Astrocyte (in vitro differentiated cells and primary cell): ENCODE measurements around the gene ASCC3. TPM values are rescaled to one million over a fixed set of nuclear protein-coding genes. Genes with fewer than 3 reads are reported as not detected.

Source experiments
- DNase-seq: peaks from one replicate; pipeline ENCODE4 v3.0.0-alpha.2; 2010; ENCODE audit warnings: low read depth
- FAIRE-seq: peaks from 2 replicates; lab custom pipeline; 2011; peaks lifted over from hg19 to GRCh38; lab: Jason Lieb, UNC
- H2AFZ ChIP-seq: 2 replicates; pipeline ENCODE4 v1.6.0; 2012; ENCODE audit warnings: low read depth, low read length, inconsistent platforms
- H3K27ac ChIP-seq: 2 replicates; pipeline ENCODE4 v1.5.1; 2011; ENCODE audit warnings: low read depth, low read length, inconsistent platforms
- H3K27me3 ChIP-seq: 2 replicates; pipeline ENCODE4 v1.6.0; 2011; ENCODE audit warnings: low read length, inconsistent platforms; ENCODE audit not compliant: insufficient read depth
- H3K36me3 ChIP-seq: 2 replicates; pipeline ENCODE4 v1.5.1; 2011; ENCODE audit warnings: low read length, inconsistent platforms; ENCODE audit not compliant: insufficient read depth
- H3K4me1 ChIP-seq: 2 replicates; pipeline ENCODE4 v1.5.1; 2011; ENCODE audit warnings: low read length, inconsistent platforms; ENCODE audit not compliant: insufficient read depth
- H3K4me2 ChIP-seq: 2 replicates; pipeline ENCODE4 v1.6.0; 2012; ENCODE audit warnings: low read length, inconsistent platforms
- H3K4me3 ChIP-seq: 2 replicates; pipeline ENCODE4 v1.5.1; 2011; ENCODE audit warnings: low read depth, mild to moderate bottlenecking, low read length, inconsistent platforms; ENCODE audit not compliant: insufficient read depth
- H3K79me2 ChIP-seq: 2 replicates; pipeline ENCODE4 v1.6.0; 2012; ENCODE audit warnings: mild to moderate bottlenecking, low read length, inconsistent platforms; ENCODE audit not compliant: insufficient read depth
- H3K9ac ChIP-seq: 2 replicates; pipeline ENCODE4 v1.6.0; 2012; ENCODE audit warnings: mild to moderate bottlenecking, low read length, inconsistent platforms
- H3K9me3 ChIP-seq: 2 replicates; pipeline ENCODE4 v1.5.1; 2012; ENCODE audit warnings: low read depth, mild to moderate bottlenecking, low read length, inconsistent platforms; ENCODE audit not compliant: insufficient read depth
- H4K20me1 ChIP-seq: 2 replicates; pipeline ENCODE4 v1.6.0; 2012; ENCODE audit warnings: low read length, inconsistent platforms; ENCODE audit not compliant: insufficient read depth
- H3K27ac Mint-ChIP-seq: one replicate; pipeline ENCODE4 v1.8.0; 2021; ENCODE audit warnings: mild to moderate bottlenecking, mixed read lengths; ENCODE audit not compliant: unreplicated experiment
- H3K27me3 Mint-ChIP-seq: one replicate; pipeline ENCODE4 v1.8.0; 2021; ENCODE audit warnings: low read depth, mixed read lengths; ENCODE audit not compliant: unreplicated experiment
- H3K36me3 Mint-ChIP-seq: one replicate; pipeline ENCODE4 v1.8.0; 2021; ENCODE audit warnings: low read depth, mixed read lengths; ENCODE audit not compliant: unreplicated experiment
- H3K4me1 Mint-ChIP-seq: one replicate; pipeline ENCODE4 v1.8.0; 2021; ENCODE audit warnings: low read depth, mixed read lengths; ENCODE audit not compliant: unreplicated experiment
- H3K4me3 Mint-ChIP-seq: one replicate; pipeline ENCODE4 v1.8.0; 2021; ENCODE audit warnings: mild to moderate bottlenecking, moderate library complexity, mixed read lengths; ENCODE audit not compliant: unreplicated experiment
- H3K9me3 Mint-ChIP-seq: one replicate; pipeline ENCODE4 v1.8.0; 2021; ENCODE audit warnings: mild to moderate bottlenecking, mixed read lengths; ENCODE audit not compliant: unreplicated experiment
- EZH2 ChIP-seq: IDR thresholded peaks from 2 replicates; pipeline ENCODE4 v1.6.1; 2012; ENCODE audit warnings: mild to moderate bottlenecking, low read length, inconsistent platforms; ENCODE audit not compliant: insufficient read depth
- total RNA-seq: library from RNA; stranded (reverse); gene quantifications from 2 replicates; pipeline ENCODE4 v1.2.1, GENCODE V29; 2021
- TF ChIP-seq, protein P1 (sequence below): IDR thresholded peaks from 2 replicates; pipeline ENCODE4 v1.5.1; 2011; ENCODE audit warnings: low read depth, mild to moderate bottlenecking, inconsistent platforms, low read length, moderate library complexity; ENCODE audit not compliant: insufficient read depth

Gene ASCC3
- total RNA-seq, 1 donor from 2014 or later = 138 TPM

DNA sequence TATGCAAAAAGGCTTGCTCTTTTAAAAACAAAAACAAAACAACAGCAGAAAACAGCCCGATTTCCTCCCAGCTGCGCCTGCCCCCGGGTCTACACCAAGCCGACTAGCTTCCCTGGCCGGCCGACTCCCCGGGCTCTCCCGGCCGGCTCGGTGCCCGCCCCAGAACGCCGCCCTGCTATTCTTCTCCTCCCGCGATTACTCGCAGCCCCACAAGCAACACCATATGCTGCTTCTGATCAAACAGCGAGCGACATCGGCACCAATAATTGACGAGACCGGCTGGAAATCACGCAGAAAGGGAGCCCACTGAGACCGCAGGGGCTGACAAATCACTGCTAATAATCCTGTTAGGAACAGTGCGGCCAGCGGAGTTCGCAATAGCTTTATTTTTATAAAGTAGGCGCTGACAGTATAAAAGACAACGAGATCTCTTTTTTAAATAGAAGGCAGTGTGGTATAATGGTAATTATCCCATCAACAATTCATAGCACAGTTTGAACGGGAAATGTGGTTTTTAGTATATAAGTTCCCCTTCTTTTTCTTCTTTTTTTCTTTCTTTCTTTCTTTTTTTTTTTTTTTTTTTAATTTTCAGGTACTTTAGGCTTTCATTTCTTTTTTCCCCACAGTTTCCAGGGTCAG lies 419.7 kb downstream of the ASCC3 start:
- Mint-ChIP-seq H3K4me1 (no peaks in the 10 kb centered on the region), H3K27ac (no peak overlapping the region), H3K36me3 (peaks cover 2% of the 10 kb centered on the region), H3K4me3 (peak overlapping the region; percentile 62), H3K27me3 (peaks cover 75% of the 10 kb centered on the region), H3K9me3 (peaks cover 11% of the 10 kb centered on the region)
- no peak for DNase-seq
- no peak for FAIRE-seq
- Histone ChIP-seq H4K20me1 (peaks cover 15% of the 10 kb centered on the region), H3K4me3 (no peak overlapping the region), H3K4me1 (peaks cover 6% of the 10 kb centered on the region), H2AFZ (no peak overlapping the region), H3K9me3 (peaks cover 5% of the 10 kb centered on the region), H3K27me3 (peaks cover 100% of the 10 kb centered on the region), H3K9ac (no peak overlapping the region), H3K27ac (no peak overlapping the region), H3K36me3 (no peaks in the 10 kb centered on the region), H3K4me2 (peak overlapping the region; percentile 48), H3K79me2 (no peaks in the 10 kb centered on the region)
- TF ChIP-seq, protein P1, sequence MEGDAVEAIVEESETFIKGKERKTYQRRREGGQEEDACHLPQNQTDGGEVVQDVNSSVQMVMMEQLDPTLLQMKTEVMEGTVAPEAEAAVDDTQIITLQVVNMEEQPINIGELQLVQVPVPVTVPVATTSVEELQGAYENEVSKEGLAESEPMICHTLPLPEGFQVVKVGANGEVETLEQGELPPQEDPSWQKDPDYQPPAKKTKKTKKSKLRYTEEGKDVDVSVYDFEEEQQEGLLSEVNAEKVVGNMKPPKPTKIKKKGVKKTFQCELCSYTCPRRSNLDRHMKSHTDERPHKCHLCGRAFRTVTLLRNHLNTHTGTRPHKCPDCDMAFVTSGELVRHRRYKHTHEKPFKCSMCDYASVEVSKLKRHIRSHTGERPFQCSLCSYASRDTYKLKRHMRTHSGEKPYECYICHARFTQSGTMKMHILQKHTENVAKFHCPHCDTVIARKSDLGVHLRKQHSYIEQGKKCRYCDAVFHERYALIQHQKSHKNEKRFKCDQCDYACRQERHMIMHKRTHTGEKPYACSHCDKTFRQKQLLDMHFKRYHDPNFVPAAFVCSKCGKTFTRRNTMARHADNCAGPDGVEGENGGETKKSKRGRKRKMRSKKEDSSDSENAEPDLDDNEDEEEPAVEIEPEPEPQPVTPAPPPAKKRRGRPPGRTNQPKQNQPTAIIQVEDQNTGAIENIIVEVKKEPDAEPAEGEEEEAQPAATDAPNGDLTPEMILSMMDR = no peak
- peak; percentile 96 for TF ChIP-seq EZH2

DNA sequence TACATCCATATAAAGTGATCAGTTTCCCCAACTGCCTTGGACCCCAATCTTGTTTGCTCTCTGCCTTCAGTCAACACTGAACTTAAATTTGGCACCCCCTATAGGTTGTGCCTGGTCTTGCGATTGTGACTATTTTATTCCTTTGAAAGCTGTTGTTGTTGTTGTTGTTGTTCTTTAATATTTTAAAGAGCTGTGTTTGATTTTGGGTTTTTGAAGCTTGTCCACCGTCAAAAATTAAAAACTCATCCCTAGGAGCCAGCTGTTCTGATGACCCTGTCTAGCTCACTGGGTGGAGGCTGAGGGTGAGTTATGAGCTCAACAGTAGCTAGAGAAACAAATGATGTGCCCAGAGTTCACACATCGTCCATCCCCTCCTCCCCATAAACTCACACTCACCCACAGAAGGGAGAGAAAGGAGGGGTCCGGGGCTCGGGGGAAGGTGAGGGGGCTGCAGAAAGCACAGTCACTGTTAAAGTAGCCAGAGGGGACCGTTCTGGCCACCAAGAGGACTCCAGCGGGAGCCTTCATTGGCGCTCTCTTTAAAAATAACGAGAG lies 420.4 kb downstream of the ASCC3 start:
- Mint-ChIP-seq H3K27me3 (peaks cover 68% of the 10 kb centered on the region), H3K4me1 (no peaks in the 10 kb centered on the region), H3K4me3 (peak overlapping the region; percentile 27), H3K27ac (no peak overlapping the region), H3K36me3 (peaks cover 2% of the 10 kb centered on the region), H3K9me3 (peaks cover 9% of the 10 kb centered on the region)
- H3K9ac ChIP-seq = no peak overlapping the region
- H3K27me3 ChIP-seq = peaks cover 100% of the 10 kb centered on the region
- H3K79me2 ChIP-seq = no peaks in the 10 kb centered on the region
- no peak overlapping the region for H3K4me3 ChIP-seq
- DNase-seq = no peak
- no peaks in the 10 kb centered on the region for H3K36me3 ChIP-seq
- H3K4me2 ChIP-seq = no peak overlapping the region
- no peak overlapping the region for H2AFZ ChIP-seq
- peaks cover 9% of the 10 kb centered on the region for H4K20me1 ChIP-seq
- peaks cover 6% of the 10 kb centered on the region for H3K4me1 ChIP-seq
- no peak for TF ChIP-seq EZH2
- TF ChIP-seq, protein P1 = peak; percentile 38
- FAIRE-seq = no peak
- no peaks in the 10 kb centered on the region for H3K9me3 ChIP-seq
- H3K27ac ChIP-seq = no peak overlapping the region
